ENCODE measurements around the gene PPP1R3C.

- TF ChIP-seq CTCF (conservative IDR thresholded peaks at IDR 0.05; ENCODE audit: low read length) (no peak), EZH2phosphoT487 (IDR thresholded peaks at IDR 0.05; ENCODE audit: borderline replicate concordance, low read depth, low read length) (no peak)
These were observed 43.2 kb downstream of the PPP1R3C start for GRCh38 chr10:91589658-91590035.

Measured in OCI-LY7 (cell line).